Astrocyte (in vitro differentiated cells and primary cell): ENCODE results near the gene LETMD1. TPM values are rescaled to one million over a fixed set of nuclear protein-coding genes. Genes with fewer than 3 reads are reported as not detected.

Source experiments
- DNase-seq: peaks from one replicate; pipeline ENCODE4 v3.0.0-alpha.2; 2010; ENCODE audit warnings: low read depth
- FAIRE-seq: peaks from 2 replicates; lab custom pipeline; 2011; peaks lifted over from hg19 to GRCh38; lab: Jason Lieb, UNC
- H2AFZ ChIP-seq: 2 replicates; pipeline ENCODE4 v1.6.0; 2012; ENCODE audit warnings: low read depth, low read length, inconsistent platforms
- H3K27ac ChIP-seq: 2 replicates; pipeline ENCODE4 v1.5.1; 2011; ENCODE audit warnings: low read depth, low read length, inconsistent platforms
- H3K27me3 ChIP-seq: 2 replicates; pipeline ENCODE4 v1.6.0; 2011; ENCODE audit warnings: low read length, inconsistent platforms; ENCODE audit not compliant: insufficient read depth
- H3K36me3 ChIP-seq: 2 replicates; pipeline ENCODE4 v1.5.1; 2011; ENCODE audit warnings: low read length, inconsistent platforms; ENCODE audit not compliant: insufficient read depth
- H3K4me1 ChIP-seq: 2 replicates; pipeline ENCODE4 v1.5.1; 2011; ENCODE audit warnings: low read length, inconsistent platforms; ENCODE audit not compliant: insufficient read depth
- H3K4me2 ChIP-seq: 2 replicates; pipeline ENCODE4 v1.6.0; 2012; ENCODE audit warnings: low read length, inconsistent platforms
- H3K4me3 ChIP-seq: 2 replicates; pipeline ENCODE4 v1.5.1; 2011; ENCODE audit warnings: low read depth, mild to moderate bottlenecking, low read length, inconsistent platforms; ENCODE audit not compliant: insufficient read depth
- H3K79me2 ChIP-seq: 2 replicates; pipeline ENCODE4 v1.6.0; 2012; ENCODE audit warnings: mild to moderate bottlenecking, low read length, inconsistent platforms; ENCODE audit not compliant: insufficient read depth
- H3K9ac ChIP-seq: 2 replicates; pipeline ENCODE4 v1.6.0; 2012; ENCODE audit warnings: mild to moderate bottlenecking, low read length, inconsistent platforms
- H3K9me3 ChIP-seq: 2 replicates; pipeline ENCODE4 v1.5.1; 2012; ENCODE audit warnings: low read depth, mild to moderate bottlenecking, low read length, inconsistent platforms; ENCODE audit not compliant: insufficient read depth
- H4K20me1 ChIP-seq: 2 replicates; pipeline ENCODE4 v1.6.0; 2012; ENCODE audit warnings: low read length, inconsistent platforms; ENCODE audit not compliant: insufficient read depth
- H3K27ac Mint-ChIP-seq: one replicate; pipeline ENCODE4 v1.8.0; 2021; ENCODE audit warnings: mild to moderate bottlenecking, mixed read lengths; ENCODE audit not compliant: unreplicated experiment
- H3K27me3 Mint-ChIP-seq: one replicate; pipeline ENCODE4 v1.8.0; 2021; ENCODE audit warnings: low read depth, mixed read lengths; ENCODE audit not compliant: unreplicated experiment
- H3K36me3 Mint-ChIP-seq: one replicate; pipeline ENCODE4 v1.8.0; 2021; ENCODE audit warnings: low read depth, mixed read lengths; ENCODE audit not compliant: unreplicated experiment
- H3K4me1 Mint-ChIP-seq: one replicate; pipeline ENCODE4 v1.8.0; 2021; ENCODE audit warnings: low read depth, mixed read lengths; ENCODE audit not compliant: unreplicated experiment
- H3K4me3 Mint-ChIP-seq: one replicate; pipeline ENCODE4 v1.8.0; 2021; ENCODE audit warnings: mild to moderate bottlenecking, moderate library complexity, mixed read lengths; ENCODE audit not compliant: unreplicated experiment
- H3K9me3 Mint-ChIP-seq: one replicate; pipeline ENCODE4 v1.8.0; 2021; ENCODE audit warnings: mild to moderate bottlenecking, mixed read lengths; ENCODE audit not compliant: unreplicated experiment
- EZH2 ChIP-seq: IDR thresholded peaks from 2 replicates; pipeline ENCODE4 v1.6.1; 2012; ENCODE audit warnings: mild to moderate bottlenecking, low read length, inconsistent platforms; ENCODE audit not compliant: insufficient read depth
- total RNA-seq: library from RNA; stranded (reverse); gene quantifications from 2 replicates; pipeline ENCODE4 v1.2.1, GENCODE V29; 2021
- TF ChIP-seq, protein P1 (sequence below): IDR thresholded peaks from 2 replicates; pipeline ENCODE4 v1.5.1; 2011; ENCODE audit warnings: low read depth, mild to moderate bottlenecking, inconsistent platforms, low read length, moderate library complexity; ENCODE audit not compliant: insufficient read depth

LETMD1 gene
- total RNA-seq, 1 donor from 2014 or later, result 25.2 TPM

DNA sequence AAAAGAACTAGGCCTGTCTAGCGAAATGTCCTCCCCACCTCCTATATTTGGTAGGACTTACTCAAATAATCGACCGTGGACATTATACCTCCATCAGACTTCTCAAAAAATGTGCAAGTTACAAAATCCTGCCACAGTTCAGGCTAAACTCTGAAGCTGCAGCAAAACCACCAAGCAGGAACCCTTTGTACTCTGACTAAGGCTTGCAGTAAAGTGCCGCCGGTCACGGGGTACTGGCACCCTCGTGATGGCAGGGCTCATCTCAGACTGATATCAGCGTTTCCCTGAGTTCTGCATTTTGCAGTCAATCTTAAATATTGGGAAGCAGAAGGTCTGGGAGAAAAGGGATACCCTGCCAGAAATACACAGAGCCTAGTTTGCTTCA lies 39.1 kb upstream of the LETMD1 start:
- peaks cover 5% of the 10 kb centered on the region for H3K36me3 ChIP-seq
- Mint-ChIP-seq H3K36me3 (peaks cover 17% of the 10 kb centered on the region), H3K9me3 (no peaks in the 10 kb centered on the region), H3K4me3 (no peak overlapping the region), H3K4me1 (peaks cover 8% of the 10 kb centered on the region), H3K27ac (no peak overlapping the region), H3K27me3 (no peaks in the 10 kb centered on the region)
- H3K9ac ChIP-seq, result no peak overlapping the region
- H3K27ac ChIP-seq, result no peak overlapping the region
- DNase-seq, result no peak
- H3K9me3 ChIP-seq, result no peaks in the 10 kb centered on the region
- H3K4me1 ChIP-seq, result no peaks in the 10 kb centered on the region
- H2AFZ ChIP-seq, result no peak overlapping the region
- H3K79me2 ChIP-seq, result peaks cover 12% of the 10 kb centered on the region
- peaks cover 40% of the 10 kb centered on the region for H4K20me1 ChIP-seq
- no peak for FAIRE-seq
- H3K27me3 ChIP-seq, result no peaks in the 10 kb centered on the region
- no peak overlapping the region for H3K4me2 ChIP-seq
- no peak overlapping the region for H3K4me3 ChIP-seq
- TF ChIP-seq, protein P1, sequence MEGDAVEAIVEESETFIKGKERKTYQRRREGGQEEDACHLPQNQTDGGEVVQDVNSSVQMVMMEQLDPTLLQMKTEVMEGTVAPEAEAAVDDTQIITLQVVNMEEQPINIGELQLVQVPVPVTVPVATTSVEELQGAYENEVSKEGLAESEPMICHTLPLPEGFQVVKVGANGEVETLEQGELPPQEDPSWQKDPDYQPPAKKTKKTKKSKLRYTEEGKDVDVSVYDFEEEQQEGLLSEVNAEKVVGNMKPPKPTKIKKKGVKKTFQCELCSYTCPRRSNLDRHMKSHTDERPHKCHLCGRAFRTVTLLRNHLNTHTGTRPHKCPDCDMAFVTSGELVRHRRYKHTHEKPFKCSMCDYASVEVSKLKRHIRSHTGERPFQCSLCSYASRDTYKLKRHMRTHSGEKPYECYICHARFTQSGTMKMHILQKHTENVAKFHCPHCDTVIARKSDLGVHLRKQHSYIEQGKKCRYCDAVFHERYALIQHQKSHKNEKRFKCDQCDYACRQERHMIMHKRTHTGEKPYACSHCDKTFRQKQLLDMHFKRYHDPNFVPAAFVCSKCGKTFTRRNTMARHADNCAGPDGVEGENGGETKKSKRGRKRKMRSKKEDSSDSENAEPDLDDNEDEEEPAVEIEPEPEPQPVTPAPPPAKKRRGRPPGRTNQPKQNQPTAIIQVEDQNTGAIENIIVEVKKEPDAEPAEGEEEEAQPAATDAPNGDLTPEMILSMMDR, result no peak
- TF ChIP-seq EZH2, result no peak

DNA sequence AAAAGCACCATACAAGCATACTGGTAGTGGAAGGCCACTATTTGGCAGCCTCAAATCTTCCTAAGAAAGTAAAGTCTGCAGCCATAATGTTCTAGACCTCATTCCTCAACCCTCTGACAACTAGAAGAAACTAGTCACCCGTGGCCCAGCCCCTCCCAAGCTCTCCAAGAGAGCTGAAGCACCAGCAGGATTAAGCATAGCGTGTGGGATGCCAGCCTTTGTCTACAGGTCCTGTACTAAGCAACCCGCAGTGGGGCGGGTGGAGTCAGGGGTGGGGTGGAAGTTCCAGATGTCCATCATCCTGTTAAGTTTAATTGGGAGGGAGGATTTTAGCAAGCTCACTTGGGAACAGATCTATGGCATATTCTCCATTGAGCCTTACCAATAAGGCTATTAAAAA lies 36.2 kb upstream of the LETMD1 start:
- no peaks in the 10 kb centered on the region for H3K9me3 ChIP-seq
- Mint-ChIP-seq H3K27ac (no peak overlapping the region), H3K4me3 (no peak overlapping the region), H3K9me3 (no peaks in the 10 kb centered on the region), H3K27me3 (no peaks in the 10 kb centered on the region), H3K4me1 (peaks cover 8% of the 10 kb centered on the region), H3K36me3 (peaks cover 1% of the 10 kb centered on the region)
- no peaks in the 10 kb centered on the region for H3K27me3 ChIP-seq
- H3K9ac ChIP-seq, result no peak overlapping the region
- H3K4me3 ChIP-seq, result no peak overlapping the region
- H3K4me1 ChIP-seq, result no peaks in the 10 kb centered on the region
- no peak for TF ChIP-seq EZH2
- no peak overlapping the region for H2AFZ ChIP-seq
- no peak for DNase-seq
- no peak overlapping the region for H3K4me2 ChIP-seq
- H3K79me2 ChIP-seq, result peaks cover 31% of the 10 kb centered on the region
- H4K20me1 ChIP-seq, result peaks cover 45% of the 10 kb centered on the region
- no peak overlapping the region for H3K27ac ChIP-seq
- no peak for FAIRE-seq
- H3K36me3 ChIP-seq, result no peaks in the 10 kb centered on the region

DNA sequence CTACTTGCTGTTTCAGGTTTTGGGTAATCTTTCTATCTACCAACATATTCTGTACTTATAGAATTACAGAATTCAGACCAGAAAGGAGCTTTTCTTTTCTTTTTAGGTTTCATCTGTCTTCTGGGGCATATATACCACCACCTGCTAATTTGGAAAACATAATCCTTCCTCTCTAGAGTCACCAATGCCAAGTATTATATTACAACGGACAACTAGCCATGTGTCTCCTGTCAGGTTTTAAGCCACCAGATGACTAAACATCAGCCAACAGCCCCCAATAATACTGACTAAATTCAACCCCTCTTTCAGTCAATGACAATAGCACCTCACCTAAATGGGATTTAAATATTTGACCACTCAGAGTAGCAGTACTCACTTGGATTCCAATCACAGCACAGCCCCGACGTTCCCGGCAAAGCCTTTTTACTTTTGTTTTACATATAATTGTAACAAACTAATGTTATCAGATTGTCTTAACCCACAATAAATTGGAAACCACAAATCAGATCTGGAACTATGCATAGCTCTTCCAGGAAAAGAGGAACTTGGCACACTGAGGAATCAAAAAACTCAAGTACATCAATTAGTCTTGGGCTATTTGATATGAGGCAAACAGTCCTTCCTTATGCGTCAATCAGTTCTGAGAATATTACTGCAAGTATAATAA lies 35.4 kb upstream of the LETMD1 start:
- Histone ChIP-seq H3K27ac (no peak overlapping the region), H2AFZ (no peak overlapping the region), H4K20me1 (peaks cover 52% of the 10 kb centered on the region), H3K9me3 (no peaks in the 10 kb centered on the region), H3K4me2 (no peak overlapping the region), H3K79me2 (peaks cover 38% of the 10 kb centered on the region), H3K27me3 (no peaks in the 10 kb centered on the region), H3K4me1 (no peaks in the 10 kb centered on the region), H3K4me3 (no peak overlapping the region), H3K9ac (no peak overlapping the region), H3K36me3 (no peaks in the 10 kb centered on the region)
- H3K4me3 Mint-ChIP-seq, result no peak overlapping the region
- TF ChIP-seq EZH2, result no peak
- TF ChIP-seq, protein P1, result no peak
- peaks cover 8% of the 10 kb centered on the region for H3K4me1 Mint-ChIP-seq
- H3K27me3 Mint-ChIP-seq, result no peaks in the 10 kb centered on the region
- H3K36me3 Mint-ChIP-seq, result no peaks in the 10 kb centered on the region
- no peak overlapping the region for H3K27ac Mint-ChIP-seq
- DNase-seq (peak; percentile 6), FAIRE-seq (no peak)
- H3K9me3 Mint-ChIP-seq, result no peaks in the 10 kb centered on the region
